Neuron (in vitro differentiated cells): ENCODE measurements around the gene KIR2DL3.
"Not testable (repeated sequence)": the region's sequence is repeated elsewhere in the genome, so short reads cannot be mapped to it uniquely, and the experiment has no call there.

Experiments used
- H2AFZ ChIP-seq: one replicate; pipeline ENCODE4 v1.6.1; 2013; ENCODE audit warnings: low read depth, mild to moderate bottlenecking, inconsistent platforms, low read length, moderate library complexity
- H3K27me3 ChIP-seq: one replicate; pipeline ENCODE4 v1.6.1; 2013; ENCODE audit warnings: low read length; ENCODE audit not compliant: insufficient read depth
- H3K36me3 ChIP-seq: one replicate; pipeline ENCODE4 v1.6.1; 2013; ENCODE audit warnings: low read length; ENCODE audit not compliant: insufficient read depth
- H3K4me1 ChIP-seq: one replicate; pipeline ENCODE4 v1.6.1; 2013; ENCODE audit warnings: low read length; ENCODE audit not compliant: insufficient read depth
- H3K4me3 ChIP-seq: 2 replicates; pipeline ENCODE4 v1.5.1; 2013; ENCODE audit warnings: mild to moderate bottlenecking, low read length, moderate library complexity
- H3K9me3 ChIP-seq: one replicate; pipeline ENCODE4 v1.6.1; 2013; ENCODE audit warnings: low read length

The KIR2DL3 gene

DNA sequence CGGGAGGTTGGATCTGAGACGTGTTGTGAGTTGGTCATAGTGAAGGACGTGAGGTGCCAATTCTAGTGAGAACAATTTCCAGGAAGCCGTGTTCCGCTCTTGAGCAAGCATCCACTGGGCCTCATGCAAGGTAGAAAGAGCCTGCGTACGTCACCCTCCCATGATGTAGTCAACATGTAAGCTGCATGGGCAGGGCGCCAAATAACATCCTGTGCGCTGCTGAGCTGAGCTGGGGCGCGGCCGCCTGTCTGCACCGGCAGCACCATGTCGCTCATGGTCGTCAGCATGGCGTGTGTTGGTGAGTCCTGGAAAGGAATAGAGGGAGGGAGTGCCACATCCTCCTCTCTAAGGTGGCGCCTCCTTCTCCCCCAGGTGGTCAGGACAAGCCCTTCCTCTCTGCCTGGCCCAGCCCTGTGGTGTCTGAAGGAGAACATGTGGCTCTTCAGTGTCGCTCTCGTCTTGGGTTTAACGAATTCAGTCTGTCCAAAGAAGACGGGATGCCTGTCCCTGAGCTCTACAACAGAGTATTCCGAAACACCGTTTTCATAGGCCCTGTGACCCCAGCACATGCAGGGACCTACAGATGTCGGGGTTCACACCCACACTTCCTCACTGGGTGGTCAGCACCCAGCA, 47.9 kb downstream of the KIR2DL3 start:
- not testable (repeated sequence) for H3K27me3 ChIP-seq, H3K4me1 ChIP-seq, H3K36me3 ChIP-seq, H2AFZ ChIP-seq, H3K9me3 ChIP-seq, H3K4me3 ChIP-seq

DNA sequence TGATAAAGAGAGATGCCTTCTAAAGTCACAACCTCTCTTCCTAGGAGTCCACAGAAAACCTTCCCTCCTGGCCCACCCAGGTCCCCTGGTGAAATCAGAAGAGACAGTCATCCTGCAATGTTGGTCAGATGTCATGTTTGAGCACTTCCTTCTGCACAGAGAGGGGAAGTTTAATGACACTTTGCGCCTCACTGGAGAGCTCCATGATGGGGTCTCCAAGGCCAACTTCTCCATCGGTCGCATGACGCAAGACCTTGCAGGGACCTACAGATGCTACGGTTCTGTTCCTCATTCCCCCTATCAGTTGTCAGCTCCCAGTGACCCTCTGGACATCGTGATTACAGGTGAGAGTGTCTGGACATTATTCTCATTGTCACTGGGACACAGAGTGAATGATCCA, 49.8 kb downstream of the KIR2DL3 start:
- not testable (repeated sequence) for H3K4me3 ChIP-seq, H3K36me3 ChIP-seq, H2AFZ ChIP-seq, H3K4me1 ChIP-seq, H3K9me3 ChIP-seq, H3K27me3 ChIP-seq

DNA sequence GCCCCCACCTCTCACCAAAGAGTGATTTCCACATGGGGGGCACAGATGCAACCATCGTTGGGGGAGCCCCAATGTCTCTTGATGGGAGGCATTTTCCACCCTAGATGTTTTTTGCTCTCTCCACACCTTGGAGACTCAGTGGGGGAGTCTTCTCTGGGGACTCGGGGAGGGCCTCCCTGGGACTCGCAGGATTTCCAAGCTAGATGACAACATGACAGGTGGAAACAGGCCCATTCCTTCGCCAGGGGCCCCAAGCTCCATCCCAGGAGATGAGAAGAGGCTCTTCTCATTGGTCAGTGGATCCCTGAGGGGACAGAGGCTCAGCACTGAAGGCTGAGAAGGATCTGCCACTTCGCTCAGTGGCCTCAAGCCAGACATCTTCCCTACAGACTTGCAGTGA, 52.4 kb downstream of the KIR2DL3 start:
- no peak overlapping the region for H3K4me3 ChIP-seq
- no peak overlapping the region for H2AFZ ChIP-seq
- H3K9me3 ChIP-seq = no peaks in the 10 kb centered on the region
- no peaks in the 10 kb centered on the region for H3K4me1 ChIP-seq
- H3K36me3 ChIP-seq = no peaks in the 10 kb centered on the region
- peaks cover 2% of the 10 kb centered on the region for H3K27me3 ChIP-seq

DNA sequence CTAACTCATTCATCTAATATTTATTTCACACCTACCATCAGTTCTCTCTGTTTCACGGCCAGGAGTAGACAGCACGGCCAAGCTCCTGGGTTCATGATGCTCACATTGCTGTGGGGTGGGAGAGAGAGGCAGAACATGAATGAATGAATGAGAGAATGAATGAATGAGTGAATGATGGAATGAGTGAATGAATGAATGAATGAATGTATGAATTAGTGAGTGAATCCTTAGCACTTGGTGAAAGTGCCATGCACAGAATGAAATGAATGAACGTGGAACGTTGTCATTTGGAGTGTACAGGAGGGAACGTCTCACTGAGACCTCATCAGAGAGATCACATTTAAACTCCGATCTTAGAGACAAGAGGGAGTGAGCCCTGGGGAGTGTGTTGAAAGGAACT, 53.2 kb downstream of the KIR2DL3 start:
- no peaks in the 10 kb centered on the region for H3K4me1 ChIP-seq
- no peak overlapping the region for H3K4me3 ChIP-seq
- H2AFZ ChIP-seq = no peak overlapping the region
- H3K27me3 ChIP-seq = peaks cover 2% of the 10 kb centered on the region
- H3K9me3 ChIP-seq = no peaks in the 10 kb centered on the region
- no peaks in the 10 kb centered on the region for H3K36me3 ChIP-seq

DNA sequence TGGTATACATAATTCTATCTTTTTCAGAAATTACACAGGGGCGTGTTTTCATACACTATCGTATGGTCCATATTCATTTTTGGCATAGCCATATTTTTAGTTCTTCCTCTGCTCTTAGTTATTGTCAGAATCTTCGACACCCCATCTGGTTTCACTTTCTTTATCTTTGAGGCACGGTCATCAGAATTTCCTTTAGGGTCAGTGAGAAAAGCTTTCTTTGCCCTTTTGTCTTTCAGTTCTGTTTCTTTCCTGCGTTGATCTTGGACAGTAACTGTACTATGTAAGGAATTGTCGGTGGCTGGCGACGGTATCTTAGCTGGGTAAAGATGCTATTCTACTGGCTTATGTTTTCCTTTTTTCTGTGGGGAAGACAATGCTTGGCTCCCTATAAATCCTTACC, 54.5 kb downstream of the KIR2DL3 start:
- Histone ChIP-seq H3K4me3 (no peak overlapping the region), H3K9me3 (no peaks in the 10 kb centered on the region), H3K36me3 (no peaks in the 10 kb centered on the region)

DNA sequence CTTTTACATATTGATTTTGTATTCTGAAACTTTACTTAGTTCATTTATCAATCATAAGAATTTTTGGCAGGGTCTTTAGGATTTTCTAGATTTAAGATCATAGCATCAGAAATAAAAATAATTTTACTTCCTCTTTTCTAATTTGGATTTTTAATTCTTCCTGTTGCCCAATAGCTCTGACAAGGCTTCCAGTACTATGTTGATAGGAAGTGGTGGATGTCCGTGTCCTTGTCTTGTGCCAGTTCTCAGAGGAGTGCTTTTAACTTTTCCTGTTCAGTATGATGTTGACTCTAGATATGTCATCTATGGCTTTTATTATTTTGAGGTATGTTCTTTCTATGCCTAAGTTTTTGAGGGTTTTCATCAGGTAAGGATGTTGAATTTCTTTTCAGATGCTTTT, 57.4 kb downstream of the KIR2DL3 start:
- no peak overlapping the region for H2AFZ ChIP-seq
- H3K27me3 ChIP-seq = peaks cover 2% of the 10 kb centered on the region
- no peaks in the 10 kb centered on the region for H3K36me3 ChIP-seq
- H3K9me3 ChIP-seq = no peaks in the 10 kb centered on the region
- H3K4me1 ChIP-seq = no peaks in the 10 kb centered on the region
- no peak overlapping the region for H3K4me3 ChIP-seq

More for the DNA sequence above, 54.5 kb downstream of the KIR2DL3 start:
- Histone ChIP-seq H2AFZ (no peak overlapping the region), H3K27me3 (peaks cover 2% of the 10 kb centered on the region), H3K4me1 (no peaks in the 10 kb centered on the region)
